A673 (cell line): ENCODE measurements around the gene BAIAP2.

ENCODE experiments used
- CTCF ChIP-seq: fragments of 300-800, 200-600 bp; sonication (generic); conservative IDR thresholded peaks from 2 replicates; pipeline ENCODE4 v1.5.1; 2017; ENCODE audit warnings: low read depth, mild to moderate bottlenecking, antibody characterized with exemption, low read length, moderate library complexity, mixed read lengths
- EZH2 ChIP-seq: fragments of 200-600 bp; sonication (generic); IDR thresholded peaks from 2 replicates; pipeline ENCODE4 v1.6.1; 2017; ENCODE audit warnings: borderline replicate concordance, low read depth, mild to moderate bottlenecking, mixed read lengths, antibody characterized with exemption, low read length; ENCODE audit not compliant: poor library complexity, severe bottlenecking

- TF ChIP-seq CTCF = no peak
- TF ChIP-seq EZH2 = no peak
Observed at GRCh38 chr17:81136366-81136765, 101.4 kb downstream of the BAIAP2 start.
